Cardiac muscle cell (in vitro differentiated cells and primary cell): ENCODE results near the gene SEC22C. TPM values are rescaled to one million over a fixed set of nuclear protein-coding genes. Genes with fewer than 3 reads are reported as not detected.

Experiments
- DNase-seq, 2 donors: peaks; one replicate each; pipeline versions ENCODE4 v3.0.0 to v3.0.0-alpha.2; 2010 to 2017; ENCODE audit warnings: low read depth in 1 of 2, low spot score in 1 of 2
- H3K27ac ChIP-seq: fragments of 200-600 bp; sonication (generic); 2 replicates; pipeline ENCODE4 v1.5.1; 2016
- H3K27me3 ChIP-seq: fragments of 200-600 bp; sonication (generic); 2 replicates; pipeline ENCODE4 v1.6.0; 2016; ENCODE audit warnings: control low read depth
- H3K36me3 ChIP-seq: fragments of 200-600 bp; sonication (generic); 2 replicates; pipeline ENCODE4 v1.5.1; 2016; ENCODE audit warnings: control low read depth
- H3K4me1 ChIP-seq: fragments of 200-600 bp; sonication (generic); 2 replicates; pipeline ENCODE4 v1.8.1; 2017; ENCODE audit warnings: low read depth, mild to moderate bottlenecking, mixed run types
- H3K4me3 ChIP-seq: fragments of 200-600 bp; sonication (generic); 2 replicates; pipeline ENCODE4 v1.5.1; 2016; ENCODE audit warnings: mild to moderate bottlenecking
- H3K9me3 ChIP-seq: fragments of 200-600 bp; sonication (generic); 2 replicates; pipeline ENCODE4 v1.5.1; 2017; ENCODE audit warnings: low read depth, mild to moderate bottlenecking, control low read depth
- polyA plus RNA-seq: library from polyadenylated mRNA; unstranded; fragments of >200 nt; fragmentation: Nextera tagmentation; extraction: Ambion mirVana; gene quantifications from 2 replicates; pipeline ENCODE4 v1.2.1, GENCODE V29; 2016
- total RNA-seq: library from RNA; depleted of rRNA; stranded (reverse); fragments of >200 nt; gene quantifications from 2 replicates; pipeline ENCODE4 v1.2.3, GENCODE V29; 2016
- TF ChIP-seq, protein P1 (sequence below): IDR thresholded peaks from 2 replicates; pipeline ENCODE4 v1.5.1; 2012; ENCODE audit warnings: low read depth, mild to moderate bottlenecking, low read length

SEC22C gene
- total and polyA plus RNA-seq, 2 experiments from 2014 or later = 30.9 to 31.6 TPM

DNA sequence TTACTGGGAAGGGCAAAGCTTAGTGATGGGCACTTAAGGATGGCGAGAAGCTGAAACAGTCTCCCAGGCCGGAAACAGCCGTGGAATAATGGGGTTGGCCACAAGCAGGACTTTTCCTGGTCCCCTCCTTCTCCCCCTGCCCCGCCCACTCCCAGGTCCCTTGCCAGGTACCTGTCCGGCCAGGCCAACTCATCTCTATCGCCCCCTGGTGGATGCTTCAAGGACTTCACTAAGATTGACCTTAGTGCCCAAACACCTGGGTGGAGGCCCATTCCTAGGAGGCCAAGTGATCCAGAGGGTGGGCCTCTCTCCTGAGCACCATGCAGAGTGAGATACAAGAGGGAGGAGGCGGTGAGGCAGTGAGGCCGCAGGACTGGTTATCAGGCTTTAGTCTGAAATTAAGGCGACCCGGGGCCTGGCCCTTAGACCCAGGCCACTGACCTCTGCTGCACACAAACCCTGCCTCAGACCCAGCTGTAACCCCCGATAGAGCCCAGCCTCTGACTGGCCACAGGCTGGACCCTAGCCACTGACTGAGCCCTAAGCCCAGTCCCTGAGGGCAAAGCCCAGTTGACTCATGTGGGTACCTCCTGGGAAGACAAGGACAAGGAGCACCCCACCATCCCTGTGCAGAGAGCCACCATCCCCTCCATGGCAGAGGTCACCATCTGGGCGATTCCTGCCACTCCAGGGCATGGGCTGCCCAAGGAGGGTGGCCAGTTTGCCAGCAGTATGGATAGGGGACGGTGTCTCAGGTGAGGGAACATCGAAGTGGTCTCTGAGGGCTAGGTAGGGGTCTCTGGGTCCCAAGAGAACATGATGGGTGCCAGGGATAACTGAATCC, 41.7 kb downstream of the SEC22C start:
- Histone ChIP-seq H3K4me3 (no peak overlapping the region), H3K4me1 (peaks cover 12% of the 10 kb centered on the region), H3K36me3 (no peaks in the 10 kb centered on the region), H3K27ac (no peak overlapping the region), H3K27me3 (no peaks in the 10 kb centered on the region), H3K9me3 (no peaks in the 10 kb centered on the region)
- DNase-seq = peak; percentile 42 to 72
- TF ChIP-seq, protein P1, sequence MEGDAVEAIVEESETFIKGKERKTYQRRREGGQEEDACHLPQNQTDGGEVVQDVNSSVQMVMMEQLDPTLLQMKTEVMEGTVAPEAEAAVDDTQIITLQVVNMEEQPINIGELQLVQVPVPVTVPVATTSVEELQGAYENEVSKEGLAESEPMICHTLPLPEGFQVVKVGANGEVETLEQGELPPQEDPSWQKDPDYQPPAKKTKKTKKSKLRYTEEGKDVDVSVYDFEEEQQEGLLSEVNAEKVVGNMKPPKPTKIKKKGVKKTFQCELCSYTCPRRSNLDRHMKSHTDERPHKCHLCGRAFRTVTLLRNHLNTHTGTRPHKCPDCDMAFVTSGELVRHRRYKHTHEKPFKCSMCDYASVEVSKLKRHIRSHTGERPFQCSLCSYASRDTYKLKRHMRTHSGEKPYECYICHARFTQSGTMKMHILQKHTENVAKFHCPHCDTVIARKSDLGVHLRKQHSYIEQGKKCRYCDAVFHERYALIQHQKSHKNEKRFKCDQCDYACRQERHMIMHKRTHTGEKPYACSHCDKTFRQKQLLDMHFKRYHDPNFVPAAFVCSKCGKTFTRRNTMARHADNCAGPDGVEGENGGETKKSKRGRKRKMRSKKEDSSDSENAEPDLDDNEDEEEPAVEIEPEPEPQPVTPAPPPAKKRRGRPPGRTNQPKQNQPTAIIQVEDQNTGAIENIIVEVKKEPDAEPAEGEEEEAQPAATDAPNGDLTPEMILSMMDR = peak; percentile 74

DNA sequence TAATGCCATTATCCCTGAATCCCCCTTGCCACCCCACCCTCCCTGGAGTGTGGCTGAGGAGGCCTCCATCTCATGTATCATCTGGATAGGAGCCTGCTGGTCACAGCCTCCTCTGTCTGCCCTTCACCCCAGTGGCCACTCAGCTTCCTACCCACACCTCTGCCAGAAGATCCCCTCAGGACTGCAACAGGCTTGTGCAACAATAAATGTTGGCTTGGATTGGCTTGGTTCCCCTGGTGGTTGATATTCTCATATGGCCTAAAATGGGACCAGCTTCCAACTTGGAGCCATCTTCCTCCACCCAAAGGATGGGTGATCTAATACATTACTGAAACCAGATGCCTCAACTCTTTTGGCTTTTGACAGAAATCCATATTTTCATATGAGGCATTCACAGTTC, 44.4 kb downstream of the SEC22C start:
- Histone ChIP-seq H3K27ac (no peak overlapping the region), H3K36me3 (no peaks in the 10 kb centered on the region), H3K4me1 (peaks cover 5% of the 10 kb centered on the region), H3K9me3 (no peaks in the 10 kb centered on the region), H3K4me3 (no peak overlapping the region), H3K27me3 (no peaks in the 10 kb centered on the region)
- DNase-seq = no peak
- TF ChIP-seq, protein P1 = no peak

DNA sequence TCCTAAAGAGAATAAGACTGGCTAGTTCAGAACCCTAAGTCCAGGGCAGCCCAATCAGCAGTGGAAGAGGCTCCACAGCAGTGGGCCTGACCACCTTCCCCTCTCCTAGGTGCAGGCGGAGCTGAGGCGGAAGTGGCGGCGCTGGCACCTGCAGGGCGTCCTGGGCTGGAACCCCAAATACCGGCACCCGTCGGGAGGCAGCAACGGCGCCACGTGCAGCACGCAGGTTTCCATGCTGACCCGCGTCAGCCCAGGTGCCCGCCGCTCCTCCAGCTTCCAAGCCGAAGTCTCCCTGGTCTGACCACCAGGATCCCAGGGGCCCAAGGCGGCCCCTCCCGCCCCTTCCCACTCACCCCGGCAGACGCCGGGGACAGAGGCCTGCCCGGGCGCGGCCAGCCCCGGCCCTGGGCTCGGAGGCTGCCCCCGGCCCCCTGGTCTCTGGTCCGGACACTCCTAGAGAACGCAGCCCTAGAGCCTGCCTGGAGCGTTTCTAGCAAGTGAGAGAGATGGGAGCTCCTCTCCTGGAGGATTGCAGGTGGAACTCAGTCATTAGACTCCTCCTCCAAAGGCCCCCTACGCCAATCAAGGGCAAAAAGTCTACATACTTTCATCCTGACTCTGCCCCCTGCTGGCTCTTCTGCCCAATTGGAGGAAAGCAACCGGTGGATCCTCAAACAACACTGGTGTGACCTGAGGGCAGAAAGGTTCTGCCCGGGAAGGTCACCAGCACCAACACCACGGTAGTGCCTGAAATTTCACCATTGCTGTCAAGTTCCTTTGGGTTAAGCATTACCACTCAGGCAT, 45.6 kb downstream of the SEC22C start:
- Histone ChIP-seq H3K4me3 (no peak overlapping the region), H3K9me3 (no peaks in the 10 kb centered on the region), H3K27ac (no peak overlapping the region), H3K27me3 (no peaks in the 10 kb centered on the region), H3K36me3 (no peaks in the 10 kb centered on the region), H3K4me1 (peaks cover 4% of the 10 kb centered on the region)
- DNase-seq = peak; percentile 34 to 73
- TF ChIP-seq, protein P1 = peak; percentile 57

DNA sequence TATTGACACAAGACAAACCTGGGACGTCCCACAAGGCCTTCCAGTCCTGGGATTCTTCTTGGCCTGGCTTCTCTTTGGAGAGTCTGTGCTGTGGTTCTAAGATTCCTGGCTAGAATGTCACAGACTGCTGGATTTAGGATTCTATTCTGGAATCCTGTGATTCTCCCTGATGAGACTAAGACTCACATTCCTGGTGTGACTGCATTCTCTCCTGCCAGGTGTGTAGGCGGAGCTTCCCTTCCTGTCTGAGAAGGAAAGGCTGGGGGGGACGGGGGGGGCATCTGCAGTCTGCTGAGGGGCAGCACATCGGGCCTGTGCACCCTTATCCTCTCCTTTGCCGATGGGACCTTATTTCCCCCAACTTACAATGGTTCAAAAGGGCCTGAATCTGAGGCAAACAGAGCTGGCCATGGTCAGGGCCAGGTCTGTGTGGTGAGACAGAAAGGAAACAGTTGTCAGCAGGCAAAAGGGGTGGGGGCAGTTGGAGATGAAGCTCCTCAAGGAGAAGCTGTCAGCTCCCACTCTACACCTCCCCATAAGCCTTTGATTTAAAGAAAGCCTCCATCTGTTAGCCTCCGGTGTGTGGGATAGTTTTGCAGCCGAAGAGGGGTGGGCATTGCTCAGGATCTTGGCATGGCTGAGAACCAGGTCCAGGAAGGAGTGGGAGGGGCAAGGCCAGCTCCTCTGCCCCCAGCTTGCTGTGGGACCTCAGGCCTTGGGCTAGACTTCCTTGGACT, 48.4 kb downstream of the SEC22C start:
- no peak overlapping the region for H3K27ac ChIP-seq
- no peak for DNase-seq
- H3K9me3 ChIP-seq = no peaks in the 10 kb centered on the region
- TF ChIP-seq, protein P1 = no peak
- H3K36me3 ChIP-seq = no peaks in the 10 kb centered on the region
- no peak overlapping the region for H3K4me3 ChIP-seq
- H3K27me3 ChIP-seq = no peaks in the 10 kb centered on the region
- H3K4me1 ChIP-seq = no peaks in the 10 kb centered on the region

DNA sequence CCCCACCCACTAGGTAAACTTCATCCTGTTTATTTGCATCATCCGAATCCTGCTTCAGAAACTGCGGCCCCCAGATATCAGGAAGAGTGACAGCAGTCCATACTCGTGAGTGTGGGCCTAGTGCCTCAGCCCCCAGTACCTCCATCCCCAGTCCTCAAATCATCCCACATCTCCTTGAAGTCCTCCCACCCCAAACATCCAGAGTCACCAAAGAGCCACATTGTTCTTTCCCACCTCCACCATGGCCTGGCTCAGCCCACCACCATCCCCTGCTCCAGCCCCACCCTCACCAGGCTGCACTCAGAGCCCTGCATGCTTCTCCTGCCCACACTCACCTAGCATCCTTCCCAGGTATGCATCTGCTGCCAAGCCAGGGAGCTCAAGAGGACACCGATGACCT, 49.5 kb downstream of the SEC22C start:
- H3K4me1 ChIP-seq = no peaks in the 10 kb centered on the region
- no peak overlapping the region for H3K4me3 ChIP-seq
- H3K27ac ChIP-seq = no peak overlapping the region
- H3K27me3 ChIP-seq = no peaks in the 10 kb centered on the region
- no peak for DNase-seq
- TF ChIP-seq, protein P1 = no peak
- H3K36me3 ChIP-seq = no peaks in the 10 kb centered on the region
- H3K9me3 ChIP-seq = no peaks in the 10 kb centered on the region
